H1 (cell line): ENCODE data around the gene NFAM1. TPM values are rescaled to one million over a fixed set of nuclear protein-coding genes. Genes with fewer than 3 reads are reported as not detected.

Experiments used
- HDAC6 ChIP-seq: IDR thresholded peaks from one replicate; pipeline ENCODE4 v1.7.1; 2012; ENCODE audit warnings: low read depth, mild to moderate bottlenecking, inconsistent platforms, low read length, moderate library complexity
- NRF1 ChIP-seq: IDR thresholded peaks from 2 replicates; pipeline ENCODE4 v1.6.1; 2011; ENCODE audit warnings: mild to moderate bottlenecking, low read depth, low read length, improper control_type of control experiment
- SIX5 ChIP-seq: IDR thresholded peaks from 2 replicates; pipeline ENCODE4 v1.6.1; 2011; ENCODE audit warnings: mild to moderate bottlenecking, low read depth, low read length
- polyA plus RNA-seq, 7 experiments: library from polyadenylated mRNA; depleted of rRNA in 3 of 7; stranded (reverse) in 5 of 7; unstranded in 2 of 7; fragments of >200 nt in 5 of 7; fragments of 200-250 nt in 2 of 7; gene quantifications; 1 replicate in 5 of 7; 2 replicates in 1 of 7; 4 replicates in 1 of 7; pipeline versions ENCODE4 v1.2.1 to v1.2.3, GENCODE V29; 2011 to 2013; ENCODE audit warnings: missing spikeins in 2 of 7, mixed read lengths in 2 of 7
- total RNA-seq: library from RNA; stranded (reverse); fragmentation: NEBNext Ultra II Directional; extraction: Animal tissue kit (Norgen Biotek cat#: 25700); gene quantifications from 2 replicates; pipeline ENCODE4 v1.2.1, GENCODE V29; 2021

Gene NFAM1
- total and polyA plus RNA-seq, 2 of the 8 experiments (the other 6 are each of a cell fraction or from before 2014, with no cell fraction given): 0.62 to 0.73 TPM

DNA sequence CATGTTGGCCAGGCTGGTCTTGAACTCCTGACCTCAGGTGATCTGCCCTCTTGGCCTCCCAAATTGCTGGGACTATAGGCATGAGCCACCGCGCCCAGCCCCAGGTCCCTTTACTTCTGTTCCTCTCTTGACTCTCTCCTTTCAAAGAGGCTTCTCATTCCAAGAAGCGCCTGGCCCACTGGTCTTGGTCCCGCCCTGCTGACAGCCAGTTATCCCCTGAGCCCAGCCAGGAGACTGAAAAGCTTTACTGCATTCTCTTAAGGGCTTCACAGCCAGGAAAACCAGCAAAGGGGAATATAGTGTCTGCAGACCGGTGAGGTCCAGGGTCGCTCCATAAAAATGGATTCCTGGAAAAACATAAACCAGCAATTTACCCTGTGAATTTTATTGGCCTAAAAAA, 68.3 kb downstream of the NFAM1 start (continued):
- TF ChIP-seq HDAC6 (no peak), SIX5 (no peak), NRF1 (no peak)
